Measurements from ENCODE around the gene SFT2D3.

Gene SFT2D3

GRCh38 chr2:127704641-127705390 lies 3.5 kb downstream of the SFT2D3 start:
- no peak overlapping the region for H3K4me2 ChIP-seq (ENCODE audit: low read length)
- H2AFZ ChIP-seq = no peak overlapping the region
- H3K4me3 ChIP-seq (ENCODE audit: low read depth, low read length) = no peak overlapping the region
- peaks cover 6% of the 10 kb centered on the region for H3K79me2 ChIP-seq
- no peak overlapping the region for H3K27ac ChIP-seq
- H3K27me3 ChIP-seq (ENCODE audit: control insufficient read depth, insufficient read depth, low read length) = no peaks in the 10 kb centered on the region
- H3K9me3 ChIP-seq (ENCODE audit: control insufficient read depth, low read length) = no peaks in the 10 kb centered on the region
- H3K36me3 ChIP-seq (ENCODE audit: control insufficient read depth, insufficient read depth, low read length) = no peaks in the 10 kb centered on the region
- TF ChIP-seq CTCF (IDR thresholded peaks at IDR 0.05) = no peak
- no peak overlapping the region for H3K9ac ChIP-seq
- no peaks in the 10 kb centered on the region for H3K4me1 ChIP-seq

GRCh38 chr2:127705391-127706065 lies 4.2 kb downstream of the SFT2D3 start:
- Histone ChIP-seq H3K4me3 (ENCODE audit: low read depth, low read length) (no peak overlapping the region), H3K27ac (no peak overlapping the region), H3K4me2 (ENCODE audit: low read length) (no peak overlapping the region), H2AFZ (no peak overlapping the region), H3K9me3 (ENCODE audit: control insufficient read depth, low read length) (no peaks in the 10 kb centered on the region), H3K27me3 (ENCODE audit: control insufficient read depth, insufficient read depth, low read length) (no peaks in the 10 kb centered on the region), H3K79me2 (peaks cover 6% of the 10 kb centered on the region), H3K36me3 (ENCODE audit: control insufficient read depth, insufficient read depth, low read length) (no peaks in the 10 kb centered on the region), H3K9ac (no peak overlapping the region), H3K4me1 (no peaks in the 10 kb centered on the region)
- no peak for TF ChIP-seq CTCF (IDR thresholded peaks at IDR 0.05)

GRCh38 chr2:127706215-127706990 lies 5.1 kb downstream of the SFT2D3 start:
- Histone ChIP-seq H3K4me3 (ENCODE audit: low read depth, low read length) (no peak overlapping the region), H3K9me3 (ENCODE audit: control insufficient read depth, low read length) (no peaks in the 10 kb centered on the region), H3K27me3 (ENCODE audit: control insufficient read depth, insufficient read depth, low read length) (no peaks in the 10 kb centered on the region), H3K36me3 (ENCODE audit: control insufficient read depth, insufficient read depth, low read length) (no peaks in the 10 kb centered on the region), H3K79me2 (peaks cover 6% of the 10 kb centered on the region), H3K4me2 (ENCODE audit: low read length) (no peak overlapping the region), H3K9ac (no peak overlapping the region), H3K27ac (no peak overlapping the region), H2AFZ (no peak overlapping the region), H3K4me1 (no peaks in the 10 kb centered on the region)
- no peak for TF ChIP-seq CTCF (IDR thresholded peaks at IDR 0.05)

GRCh38 chr2:127707890-127708648 lies 6.8 kb downstream of the SFT2D3 start:
- no peak overlapping the region for H2AFZ ChIP-seq
- no peaks in the 10 kb centered on the region for H3K4me1 ChIP-seq
- TF ChIP-seq CTCF (IDR thresholded peaks at IDR 0.05) = no peak
- peaks cover 6% of the 10 kb centered on the region for H3K79me2 ChIP-seq
- no peaks in the 10 kb centered on the region for H3K9me3 ChIP-seq (ENCODE audit: control insufficient read depth, low read length)
- no peaks in the 10 kb centered on the region for H3K27me3 ChIP-seq (ENCODE audit: control insufficient read depth, insufficient read depth, low read length)
- H3K36me3 ChIP-seq (ENCODE audit: control insufficient read depth, insufficient read depth, low read length) = no peaks in the 10 kb centered on the region
- H3K27ac ChIP-seq = no peak overlapping the region
- no peak overlapping the region for H3K4me3 ChIP-seq (ENCODE audit: low read depth, low read length)
- H3K9ac ChIP-seq = no peak overlapping the region
- no peak overlapping the region for H3K4me2 ChIP-seq (ENCODE audit: low read length)

Data from parathyroid adenoma (tissue), 2 donors.